Inferior parietal cortex (tissue), 1 donor: ENCODE measurements around the gene HOXA13.

ENCODE experiments used
- DNase-seq: peaks from one replicate; pipeline ENCODE4 v3.0.0-alpha.2; 2016; ENCODE audit errors: extremely low spot score

HOXA13 gene

DNA sequence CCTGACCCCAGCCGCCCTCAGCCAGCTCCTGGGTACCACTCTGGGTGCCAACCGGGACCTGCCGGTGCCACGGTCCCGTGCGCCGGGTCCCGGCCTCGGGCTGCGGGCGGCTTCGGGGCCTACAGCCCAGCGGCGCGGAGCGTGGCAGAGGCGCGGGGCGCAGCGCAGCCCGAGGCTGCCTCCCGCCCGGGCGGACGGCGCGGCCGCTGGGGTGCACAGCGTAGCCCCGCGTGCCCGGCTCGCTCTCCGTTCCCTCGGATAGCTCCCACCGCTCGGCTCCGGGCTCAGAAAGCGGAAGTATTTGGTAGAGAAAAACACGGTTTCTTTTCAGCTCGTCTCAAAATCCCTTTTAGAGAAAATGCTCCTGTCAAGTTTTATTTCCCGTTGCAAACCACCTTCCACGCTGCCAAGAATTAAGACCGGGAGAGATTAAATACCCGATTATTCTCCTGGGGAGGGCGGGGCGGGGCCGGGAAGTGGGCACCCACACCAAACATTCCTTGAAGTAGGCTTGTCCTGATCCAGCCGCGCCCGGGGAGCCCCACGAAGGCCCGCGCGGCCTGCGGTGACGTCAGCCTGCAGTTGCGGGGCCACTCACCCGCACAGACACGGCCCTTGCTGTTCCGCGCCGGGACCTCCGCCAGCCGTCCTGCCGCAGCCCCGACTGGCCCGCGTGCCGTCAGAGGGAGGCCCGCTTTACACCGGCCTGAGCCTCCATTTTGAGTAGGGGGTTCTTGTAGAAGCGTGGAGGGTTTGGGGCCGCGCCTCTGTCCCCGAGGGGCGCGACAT is 7.2 kb downstream of the HOXA13 start:
- DNase-seq = no peak

- no peak for DNase-seq
Measured at GRCh38 chr7:27191833-27192545, 7.9 kb downstream of the HOXA13 start.

DNA sequence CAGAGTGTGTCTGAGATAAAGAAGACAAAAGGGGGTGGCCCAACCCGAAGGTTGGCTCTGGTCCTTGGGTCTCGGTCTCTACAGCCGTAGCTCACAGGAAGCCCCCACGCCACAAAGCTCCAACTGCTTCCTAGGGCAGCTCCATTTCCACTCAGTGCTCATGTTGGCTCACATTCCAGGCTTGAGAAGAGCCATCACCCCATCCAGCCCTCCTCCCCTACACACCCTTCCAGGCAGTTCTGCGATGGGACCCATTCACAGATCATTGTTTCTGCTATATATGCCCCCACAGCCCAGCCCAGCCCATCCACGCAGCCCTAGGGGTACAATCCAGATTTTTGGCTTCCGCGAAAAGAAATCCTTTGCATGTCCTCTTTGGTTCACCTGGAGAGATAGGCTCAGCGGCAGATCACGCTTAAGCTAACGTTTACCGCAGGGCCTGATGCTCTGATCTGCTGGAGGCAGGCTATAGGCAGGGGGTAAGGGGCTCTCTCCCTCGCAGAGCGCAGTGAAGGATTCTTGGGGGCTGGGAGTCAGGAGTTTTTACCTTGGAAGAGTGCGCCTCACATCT is 8.6 kb downstream of the HOXA13 start:
- DNase-seq = no peak

- DNase-seq = no peak
Measured at GRCh38 chr7:27189997-27190748, 9.7 kb downstream of the HOXA13 start.

DNA sequence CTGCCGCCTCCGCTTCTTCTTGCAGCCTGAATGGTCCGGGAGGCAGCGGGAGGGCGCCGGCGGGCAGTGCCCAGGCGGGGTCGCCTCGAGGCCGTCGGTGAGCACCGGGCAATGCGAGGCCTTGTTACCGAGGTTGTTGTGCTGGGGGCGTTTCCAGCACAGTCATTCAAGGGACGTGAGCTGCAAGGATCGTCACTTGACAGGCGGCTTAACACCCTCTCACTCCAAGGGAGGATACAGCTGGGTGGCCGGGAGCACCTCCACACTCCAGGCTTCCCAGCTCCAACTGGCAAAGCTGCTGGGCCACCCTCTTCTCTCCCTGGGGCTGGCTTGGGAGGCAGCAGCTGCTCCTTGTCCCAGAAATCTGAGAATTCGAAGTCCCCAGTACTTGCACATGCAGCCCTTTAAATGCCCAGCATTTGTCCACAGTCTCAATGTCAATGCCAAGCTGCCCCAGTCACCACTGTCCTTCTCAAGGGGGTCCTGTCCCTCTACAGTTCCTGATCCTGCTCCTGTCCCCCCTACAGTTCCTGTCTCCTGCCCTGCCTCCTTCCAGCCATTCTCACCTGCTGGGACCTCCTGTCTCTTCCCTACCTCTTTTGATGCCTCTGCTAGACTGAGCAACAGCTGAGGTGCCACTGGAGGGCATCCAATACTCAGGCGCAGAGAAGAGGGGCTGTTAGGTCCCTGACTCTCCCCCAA is 10.4 kb downstream of the HOXA13 start:
- DNase-seq = no peak

GRCh38 chr7:27188386-27189294 is 11.3 kb downstream of the HOXA13 start:
- no peak for DNase-seq

DNA sequence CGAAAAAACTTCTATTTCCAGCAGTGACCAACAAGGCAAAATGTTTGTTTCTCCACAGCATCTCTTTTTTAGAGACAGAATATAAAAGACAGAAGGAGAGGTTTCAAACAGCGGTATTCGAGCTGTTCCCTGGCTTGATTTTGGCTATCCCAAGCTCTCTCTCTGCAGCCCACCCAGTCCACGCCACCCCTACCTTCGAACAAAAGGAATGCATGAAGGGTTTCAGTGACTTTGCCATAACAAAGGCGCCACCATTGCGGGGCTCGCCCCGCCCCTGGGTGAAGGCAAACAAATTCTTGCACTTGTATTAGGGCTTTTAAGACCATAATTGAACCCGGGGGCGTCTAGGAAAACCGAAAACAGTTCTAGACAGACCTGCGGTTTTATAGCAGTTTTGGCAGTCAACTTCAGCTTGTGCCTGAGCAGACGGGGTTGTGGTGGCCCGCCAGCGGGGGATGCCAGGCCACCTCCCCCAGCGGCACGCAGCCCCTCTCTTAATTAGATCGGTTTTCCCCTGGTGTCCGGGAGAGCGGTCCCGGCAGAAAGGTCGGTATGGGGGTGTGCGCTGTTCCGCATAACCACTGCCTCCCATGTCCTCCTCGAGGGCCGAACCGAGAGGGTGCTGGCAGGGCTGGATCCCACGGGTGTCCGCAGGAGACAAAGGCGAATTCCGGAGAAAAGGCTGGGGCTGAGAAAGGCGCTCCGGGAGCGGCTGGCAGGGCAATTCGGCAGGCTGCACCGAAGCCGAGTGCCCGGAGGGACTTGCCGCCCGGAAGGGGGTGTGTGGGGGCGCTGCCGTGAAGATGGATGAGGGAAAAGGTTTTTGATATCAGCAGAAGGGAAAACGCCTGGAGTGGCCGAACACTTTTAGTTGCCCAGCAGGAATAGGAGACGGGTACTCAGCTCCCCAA is 12.2 kb downstream of the HOXA13 start:
- DNase-seq = no peak

- no peak for DNase-seq
Measured at GRCh38 chr7:27186668-27187474, 13.0 kb downstream of the HOXA13 start.

GRCh38 chr7:27185854-27186667 is 13.8 kb downstream of the HOXA13 start:
- no peak for DNase-seq

- DNase-seq = no peak
Measured at GRCh38 chr7:27185013-27185853, 14.7 kb downstream of the HOXA13 start, which contains the start of gene HOXA11. Gene HOXA11 (minus strand): TSS chr7:27185232. CDS start chr7:27185144, 88 bp downstream.

DNA sequence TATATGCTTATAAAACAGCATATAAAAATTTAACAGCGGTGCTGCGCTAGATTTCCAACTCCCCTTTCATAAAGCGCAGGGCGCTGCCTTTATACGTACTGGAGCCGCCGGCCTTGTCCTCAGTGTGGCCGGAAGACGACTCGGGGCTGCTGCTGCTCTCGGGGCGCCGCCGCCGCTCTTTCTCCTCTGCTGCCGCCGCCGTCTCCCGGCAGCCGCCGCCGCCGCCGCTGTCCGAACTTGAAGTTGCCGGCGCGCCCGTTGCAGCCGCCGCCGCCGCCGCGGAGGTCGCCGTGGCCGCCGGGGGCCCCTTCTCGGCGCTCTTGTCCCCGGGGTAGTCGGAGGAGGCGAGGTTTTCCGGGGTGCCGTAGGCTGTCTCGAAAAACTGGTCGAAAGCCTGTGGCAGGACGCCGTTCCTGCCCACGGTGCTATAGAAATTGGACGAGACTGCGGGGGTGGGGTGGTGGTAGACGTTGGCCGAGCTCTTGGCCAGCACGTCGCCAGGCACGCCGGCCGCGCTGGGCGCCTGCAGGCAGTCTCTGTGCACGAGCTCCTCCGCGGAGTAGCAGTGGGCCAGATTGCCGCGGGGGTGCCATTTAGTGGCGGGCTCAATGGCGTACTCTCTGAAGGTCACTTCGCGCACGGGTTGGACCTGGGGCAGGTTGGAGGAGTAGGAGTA is 15.4 kb downstream of the HOXA13 start:
- DNase-seq = no peak

- no peak for DNase-seq
Measured at GRCh38 chr7:27183682-27184336, 16.1 kb downstream of the HOXA13 start.

DNA sequence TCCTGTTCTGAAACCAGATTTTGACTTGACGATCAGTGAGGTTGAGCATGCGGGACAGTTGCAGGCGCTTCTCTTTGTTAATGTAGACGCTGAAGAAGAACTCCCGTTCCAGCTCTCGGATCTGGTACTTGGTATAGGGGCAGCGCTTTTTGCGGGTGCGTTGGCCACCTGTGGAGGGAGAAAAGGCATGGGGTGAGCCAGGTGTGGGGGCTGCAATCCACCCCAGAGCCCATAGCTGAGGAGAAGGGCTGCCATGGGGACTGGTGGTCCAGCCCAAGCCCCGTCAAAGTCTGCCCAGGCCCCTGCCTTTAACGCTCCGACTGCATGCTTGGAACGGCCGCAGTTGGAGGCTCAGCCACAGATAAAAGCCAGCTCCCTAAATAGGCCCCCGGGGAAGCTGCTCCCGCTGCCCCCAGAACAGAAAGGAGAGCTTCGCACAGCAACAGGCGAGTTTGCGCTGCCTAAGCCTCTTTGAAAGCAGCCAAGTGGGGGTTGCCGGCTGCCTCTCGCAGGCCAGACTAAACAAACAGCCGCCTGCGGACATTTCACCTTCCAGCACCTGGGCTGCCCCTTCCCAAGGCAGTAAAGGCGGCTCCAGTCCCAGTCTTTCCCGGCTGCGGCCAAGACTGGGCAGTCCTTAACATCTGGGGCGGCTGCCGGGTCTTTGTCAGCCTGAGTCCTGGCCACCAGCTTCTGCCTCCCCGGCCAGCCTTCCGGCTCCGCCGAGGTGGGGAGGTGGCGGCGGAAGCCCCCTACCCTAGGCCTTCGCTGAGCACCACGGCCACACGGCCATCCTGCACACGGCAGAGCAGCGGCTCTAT is 16.8 kb downstream of the HOXA13 start:
- no peak for DNase-seq

- DNase-seq = no peak
Measured at GRCh38 chr7:27182285-27182841, 17.5 kb downstream of the HOXA13 start.
